Neural cell (in vitro differentiated cells): ENCODE measurements around the gene MPPED2. TPM values are rescaled to one million over a fixed set of nuclear protein-coding genes. Genes with fewer than 3 reads are reported as not detected.

ENCODE experiments used
- H2AFZ ChIP-seq: fragments of 200-600, 300-800 bp; sonication (generic), shearing (Covaris generic); 2 replicates; pipeline ENCODE4 v1.6.0; 2014; ENCODE audit warnings: low read depth, mild to moderate bottlenecking, antibody characterized with exemption, low read length, moderate library complexity
- H3F3A ChIP-seq: fragments of 200-600 bp; shearing (Covaris generic); 2 replicates; pipeline ENCODE4 v1.6.1; 2016; ENCODE audit warnings: mild to moderate bottlenecking, moderate library complexity, mixed read lengths, antibody characterized with exemption, low read length; ENCODE audit not compliant: insufficient read depth, poor library complexity, severe bottlenecking
- H3K27ac ChIP-seq: fragments of 200-600, 300-800 bp; sonication (generic), shearing (Covaris generic); 2 replicates; pipeline ENCODE4 v1.5.1; 2014; ENCODE audit warnings: mild to moderate bottlenecking, low read length, moderate library complexity
- H3K27me3 ChIP-seq: fragments of 300-800, 200-600 bp; sonication (generic), shearing (Covaris generic); 2 replicates; pipeline ENCODE4 v1.6.0; 2014; ENCODE audit warnings: mild to moderate bottlenecking, low read depth, low read length, moderate library complexity; ENCODE audit not compliant: insufficient read depth
- H3K36me3 ChIP-seq: fragments of 300-800, 200-600 bp; sonication (generic), shearing (Covaris generic); 2 replicates; pipeline ENCODE4 v1.5.1; 2014; ENCODE audit warnings: mild to moderate bottlenecking, antibody characterized with exemption, low read length, moderate library complexity; ENCODE audit not compliant: insufficient read depth
- H3K4me2 ChIP-seq: fragments of 300-800, 200-600 bp; sonication (generic), shearing (Covaris generic); 2 replicates; pipeline ENCODE4 v1.6.0; 2014; ENCODE audit warnings: mild to moderate bottlenecking, low read length
- H3K4me3 ChIP-seq: fragments of 300-800, 200-600 bp; sonication (generic), shearing (Covaris generic); 2 replicates; pipeline ENCODE4 v1.5.1; 2014; ENCODE audit warnings: mild to moderate bottlenecking, low read length, moderate library complexity
- H3K79me2 ChIP-seq: fragments of 200-600 bp; shearing (Covaris generic); replicated peaks from 2 replicates; pipeline ENCODE4 v1.6.0; 2014; ENCODE audit warnings: mild to moderate bottlenecking, low read length, moderate library complexity; ENCODE audit not compliant: insufficient read depth
- H3K9ac ChIP-seq: fragments of 300-800, 200-600 bp; sonication (generic), shearing (Covaris generic); 2 replicates; pipeline ENCODE4 v1.6.1; 2016; ENCODE audit warnings: mild to moderate bottlenecking, low read length, mixed read lengths
- H3K9me2 ChIP-seq: fragments of 200-600 bp; shearing (Covaris generic); 2 replicates; pipeline ENCODE4 v1.6.1; 2016; ENCODE audit warnings: mild to moderate bottlenecking, low read length, mixed read lengths; ENCODE audit not compliant: insufficient read depth
- H3K9me3 ChIP-seq: fragments of 200-600, 300-800 bp; sonication (generic), shearing (Covaris generic); 2 replicates; pipeline ENCODE4 v1.6.1; 2016; ENCODE audit warnings: mild to moderate bottlenecking, mixed run types, low read length, moderate library complexity, mixed read lengths
- H4K20me1 ChIP-seq: fragments of 200-600 bp; shearing (Covaris generic); 2 replicates; pipeline ENCODE4 v1.6.1; 2016; ENCODE audit warnings: mild to moderate bottlenecking, mixed run types; ENCODE audit not compliant: insufficient read depth
- EP300 ChIP-seq: fragments of 450-650 bp; conservative IDR thresholded peaks from 2 replicates; pipeline ENCODE4 v1.6.1; 2014; ENCODE audit warnings: antibody characterized with exemption, mild to moderate bottlenecking, moderate library complexity; ENCODE audit not compliant: poor library complexity, severe bottlenecking
- EZH2 ChIP-seq: fragments of 200-600, 300-800 bp; shearing (Covaris generic), sonication (generic); IDR thresholded peaks from 2 replicates; pipeline ENCODE4 v1.6.1; 2014; ENCODE audit warnings: antibody characterized with exemption, low read length, borderline replicate concordance, mild to moderate bottlenecking; ENCODE audit not compliant: insufficient read depth, poor library complexity, severe bottlenecking
- MXI1 ChIP-seq: fragments of 450-650 bp; conservative IDR thresholded peaks from 2 replicates; pipeline ENCODE4 v1.6.1; 2014; ENCODE audit warnings: antibody characterized with exemption, mild to moderate bottlenecking; ENCODE audit not compliant: poor library complexity, severe bottlenecking
- POLR2AphosphoS5 ChIP-seq: IDR thresholded peaks from 2 replicates; pipeline ENCODE4 v1.6.1; 2012
- RAD21 ChIP-seq: fragments of 450-650 bp; conservative IDR thresholded peaks from 2 replicates; pipeline ENCODE4 v1.6.1; 2014; ENCODE audit warnings: antibody characterized with exemption, mild to moderate bottlenecking, moderate library complexity
- SMC3 ChIP-seq: fragments of 450-650 bp; conservative IDR thresholded peaks from 2 replicates; pipeline ENCODE4 v1.6.1; 2014; ENCODE audit warnings: antibody characterized with exemption, mild to moderate bottlenecking, moderate library complexity; ENCODE audit not compliant: poor library complexity
- TAF1 ChIP-seq: IDR thresholded peaks from 2 replicates; pipeline ENCODE4 v1.6.1; 2012; ENCODE audit warnings: low read depth
- polyA plus RNA-seq: library from polyadenylated mRNA; depleted of rRNA; stranded (reverse); fragments of >200 nt; gene quantifications from 2 replicates; pipeline ENCODE4 v1.2.3, GENCODE V29; 2014
- TF ChIP-seq, protein P1 (sequence below): fragments of 450-650 bp; IDR thresholded peaks from 2 replicates; pipeline ENCODE4 v1.5.1; 2014; ENCODE audit warnings: antibody characterized with exemption, mild to moderate bottlenecking, moderate library complexity; ENCODE audit not compliant: poor library complexity, severe bottlenecking
- TF ChIP-seq, protein P2 (sequence below): IDR thresholded peaks from 2 replicates; pipeline ENCODE4 v1.6.1; 2012; ENCODE audit warnings: borderline replicate concordance

MPPED2 gene
- polyA plus RNA-seq, 1 donor from 2014 or later: 99.7 TPM

DNA sequence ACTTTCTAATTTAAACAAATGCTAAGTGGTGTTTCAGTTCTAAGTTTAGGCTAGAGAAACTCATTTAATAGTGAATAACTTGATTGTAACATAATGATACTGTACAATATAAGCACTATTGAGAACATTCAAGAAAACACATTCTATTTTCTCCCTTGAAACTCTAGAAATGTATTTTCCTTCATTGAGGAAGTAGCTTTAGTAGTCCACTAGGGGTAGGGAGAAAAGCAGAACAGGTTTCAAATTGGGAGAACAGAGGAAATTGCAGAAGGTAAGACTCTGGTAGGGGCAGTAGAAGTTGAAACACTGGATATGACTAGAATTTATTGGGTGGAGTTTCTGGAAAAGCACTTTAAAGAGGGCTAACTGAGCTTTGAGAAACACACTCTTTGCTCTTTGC, 31.6 kb upstream of the MPPED2 start:
- H3F3A ChIP-seq: no peaks in the 10 kb centered on the region
- no peak overlapping the region for H3K4me3 ChIP-seq
- no peak overlapping the region for H3K4me2 ChIP-seq
- no peaks in the 10 kb centered on the region for H3K9me3 ChIP-seq
- H3K36me3 ChIP-seq: no peaks in the 10 kb centered on the region
- H4K20me1 ChIP-seq: no peaks in the 10 kb centered on the region
- H2AFZ ChIP-seq: no peak overlapping the region
- no peak overlapping the region for H3K27ac ChIP-seq
- TF ChIP-seq SMC3: no peak
- TF ChIP-seq POLR2AphosphoS5: no peak
- TF ChIP-seq TAF1: no peak
- TF ChIP-seq, protein P1, sequence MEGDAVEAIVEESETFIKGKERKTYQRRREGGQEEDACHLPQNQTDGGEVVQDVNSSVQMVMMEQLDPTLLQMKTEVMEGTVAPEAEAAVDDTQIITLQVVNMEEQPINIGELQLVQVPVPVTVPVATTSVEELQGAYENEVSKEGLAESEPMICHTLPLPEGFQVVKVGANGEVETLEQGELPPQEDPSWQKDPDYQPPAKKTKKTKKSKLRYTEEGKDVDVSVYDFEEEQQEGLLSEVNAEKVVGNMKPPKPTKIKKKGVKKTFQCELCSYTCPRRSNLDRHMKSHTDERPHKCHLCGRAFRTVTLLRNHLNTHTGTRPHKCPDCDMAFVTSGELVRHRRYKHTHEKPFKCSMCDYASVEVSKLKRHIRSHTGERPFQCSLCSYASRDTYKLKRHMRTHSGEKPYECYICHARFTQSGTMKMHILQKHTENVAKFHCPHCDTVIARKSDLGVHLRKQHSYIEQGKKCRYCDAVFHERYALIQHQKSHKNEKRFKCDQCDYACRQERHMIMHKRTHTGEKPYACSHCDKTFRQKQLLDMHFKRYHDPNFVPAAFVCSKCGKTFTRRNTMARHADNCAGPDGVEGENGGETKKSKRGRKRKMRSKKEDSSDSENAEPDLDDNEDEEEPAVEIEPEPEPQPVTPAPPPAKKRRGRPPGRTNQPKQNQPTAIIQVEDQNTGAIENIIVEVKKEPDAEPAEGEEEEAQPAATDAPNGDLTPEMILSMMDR: no peak
- TF ChIP-seq, protein P2, sequence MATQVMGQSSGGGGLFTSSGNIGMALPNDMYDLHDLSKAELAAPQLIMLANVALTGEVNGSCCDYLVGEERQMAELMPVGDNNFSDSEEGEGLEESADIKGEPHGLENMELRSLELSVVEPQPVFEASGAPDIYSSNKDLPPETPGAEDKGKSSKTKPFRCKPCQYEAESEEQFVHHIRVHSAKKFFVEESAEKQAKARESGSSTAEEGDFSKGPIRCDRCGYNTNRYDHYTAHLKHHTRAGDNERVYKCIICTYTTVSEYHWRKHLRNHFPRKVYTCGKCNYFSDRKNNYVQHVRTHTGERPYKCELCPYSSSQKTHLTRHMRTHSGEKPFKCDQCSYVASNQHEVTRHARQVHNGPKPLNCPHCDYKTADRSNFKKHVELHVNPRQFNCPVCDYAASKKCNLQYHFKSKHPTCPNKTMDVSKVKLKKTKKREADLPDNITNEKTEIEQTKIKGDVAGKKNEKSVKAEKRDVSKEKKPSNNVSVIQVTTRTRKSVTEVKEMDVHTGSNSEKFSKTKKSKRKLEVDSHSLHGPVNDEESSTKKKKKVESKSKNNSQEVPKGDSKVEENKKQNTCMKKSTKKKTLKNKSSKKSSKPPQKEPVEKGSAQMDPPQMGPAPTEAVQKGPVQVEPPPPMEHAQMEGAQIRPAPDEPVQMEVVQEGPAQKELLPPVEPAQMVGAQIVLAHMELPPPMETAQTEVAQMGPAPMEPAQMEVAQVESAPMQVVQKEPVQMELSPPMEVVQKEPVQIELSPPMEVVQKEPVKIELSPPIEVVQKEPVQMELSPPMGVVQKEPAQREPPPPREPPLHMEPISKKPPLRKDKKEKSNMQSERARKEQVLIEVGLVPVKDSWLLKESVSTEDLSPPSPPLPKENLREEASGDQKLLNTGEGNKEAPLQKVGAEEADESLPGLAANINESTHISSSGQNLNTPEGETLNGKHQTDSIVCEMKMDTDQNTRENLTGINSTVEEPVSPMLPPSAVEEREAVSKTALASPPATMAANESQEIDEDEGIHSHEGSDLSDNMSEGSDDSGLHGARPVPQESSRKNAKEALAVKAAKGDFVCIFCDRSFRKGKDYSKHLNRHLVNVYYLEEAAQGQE: no peak
- TF ChIP-seq EZH2: no peak
- TF ChIP-seq EP300: no peak
- no peak for TF ChIP-seq RAD21
- TF ChIP-seq MXI1: no peak
- H3K79me2 ChIP-seq: no peaks in the 10 kb centered on the region
- no peaks in the 10 kb centered on the region for H3K27me3 ChIP-seq
- H3K9ac ChIP-seq: no peak overlapping the region
- H3K9me2 ChIP-seq: no peaks in the 10 kb centered on the region

DNA sequence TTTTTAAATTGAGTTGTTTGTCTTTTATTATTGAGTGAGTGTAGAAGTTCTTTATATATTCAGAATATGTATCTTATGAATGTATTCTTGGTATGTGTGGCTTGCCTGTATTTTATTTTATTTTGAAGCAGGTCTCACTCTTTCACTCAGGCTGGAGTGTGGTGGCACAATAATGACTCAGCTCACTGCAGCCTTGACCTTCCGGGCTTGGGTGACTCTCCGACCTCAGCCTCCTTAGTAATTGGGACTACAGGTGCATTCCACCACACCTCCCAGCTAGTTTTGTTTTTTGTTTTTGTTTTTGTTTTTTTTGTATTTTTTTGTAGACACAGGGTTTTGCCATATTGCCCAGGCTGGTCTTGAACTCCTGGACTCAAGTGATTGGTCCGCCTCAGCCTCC, 24.5 kb upstream of the MPPED2 start:
- Histone ChIP-seq H3K27me3 (no peaks in the 10 kb centered on the region), H3K9me3 (no peaks in the 10 kb centered on the region), H3K4me2 (no peak overlapping the region), H3K79me2 (no peaks in the 10 kb centered on the region), H3F3A (no peaks in the 10 kb centered on the region), H4K20me1 (no peaks in the 10 kb centered on the region), H3K9me2 (no peaks in the 10 kb centered on the region), H3K36me3 (no peaks in the 10 kb centered on the region), H3K27ac (no peak overlapping the region), H3K9ac (no peak overlapping the region), H3K4me3 (no peak overlapping the region), H2AFZ (no peak overlapping the region)
- no peak for TF ChIP-seq EP300
- TF ChIP-seq POLR2AphosphoS5: no peak
- no peak for TF ChIP-seq TAF1
- TF ChIP-seq SMC3: no peak
- no peak for TF ChIP-seq EZH2
- no peak for TF ChIP-seq MXI1
- TF ChIP-seq, protein P2: no peak
- TF ChIP-seq, protein P1: no peak
- no peak for TF ChIP-seq RAD21
